HCT116 (cell line): ENCODE measurements around the gene SMIM44.

Experiments used
- POLR2A ChIP-seq: IDR thresholded peaks from 2 replicates; pipeline ENCODE4 v1.7.0; 2011; ENCODE audit warnings: borderline replicate concordance; ENCODE audit not compliant: insufficient read depth, insufficient read length; ENCODE audit errors: extremely low read depth
- RAD21 ChIP-seq: IDR thresholded peaks from 2 replicates; pipeline ENCODE4 v1.6.1; 2012; ENCODE audit warnings: low read depth, mild to moderate bottlenecking
- SP1 ChIP-seq: IDR thresholded peaks from 2 replicates; pipeline ENCODE4 v1.6.1; 2012; ENCODE audit warnings: low read depth
- TF ChIP-seq, protein P1 (sequence below), 3 experiments: fragments of 200-600 bp in 1 of 3; sonication (generic) in 1 of 3; IDR thresholded peaks in 2 of 3; conservative IDR thresholded peaks in 1 of 3; 2 replicates each; pipeline ENCODE4 v1.5.1; 2012 to 2017; ENCODE audit warnings: low read depth in 2 of 3, low read length in 2 of 3, antibody characterized with exemption in 1 of 3, borderline replicate concordance in 1 of 3, control low read depth in 1 of 3, mild to moderate bottlenecking in 1 of 3, mixed read lengths in 1 of 3, mixed run types in 1 of 3, moderate library complexity in 1 of 3; ENCODE audit not compliant: insufficient read depth in 1 of 3

DNA sequence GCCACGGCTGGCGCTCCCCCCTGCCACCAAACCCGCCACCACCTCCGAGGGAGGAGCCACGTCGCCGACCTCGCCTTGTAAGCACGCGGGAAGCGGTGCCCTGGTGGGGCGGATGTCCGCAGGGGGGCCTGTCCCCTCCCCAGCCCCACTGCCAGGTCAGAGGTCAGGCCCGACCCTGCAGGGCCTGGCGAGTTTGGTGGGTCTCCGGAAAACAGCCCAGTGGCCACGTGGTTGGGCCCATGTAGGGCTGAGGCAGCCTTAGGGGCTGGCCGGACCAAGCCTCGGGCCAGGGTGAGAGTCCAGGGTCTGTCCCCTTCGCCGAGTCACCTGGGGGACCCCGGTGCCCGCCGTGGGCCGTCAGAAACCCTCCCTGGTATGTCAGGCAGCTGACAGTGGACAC lies 29.4 kb downstream of the SMIM44 start:
- TF ChIP-seq POLR2A (no peak), RAD21 (no peak), SP1 (no peak)
- TF ChIP-seq, protein P1, sequence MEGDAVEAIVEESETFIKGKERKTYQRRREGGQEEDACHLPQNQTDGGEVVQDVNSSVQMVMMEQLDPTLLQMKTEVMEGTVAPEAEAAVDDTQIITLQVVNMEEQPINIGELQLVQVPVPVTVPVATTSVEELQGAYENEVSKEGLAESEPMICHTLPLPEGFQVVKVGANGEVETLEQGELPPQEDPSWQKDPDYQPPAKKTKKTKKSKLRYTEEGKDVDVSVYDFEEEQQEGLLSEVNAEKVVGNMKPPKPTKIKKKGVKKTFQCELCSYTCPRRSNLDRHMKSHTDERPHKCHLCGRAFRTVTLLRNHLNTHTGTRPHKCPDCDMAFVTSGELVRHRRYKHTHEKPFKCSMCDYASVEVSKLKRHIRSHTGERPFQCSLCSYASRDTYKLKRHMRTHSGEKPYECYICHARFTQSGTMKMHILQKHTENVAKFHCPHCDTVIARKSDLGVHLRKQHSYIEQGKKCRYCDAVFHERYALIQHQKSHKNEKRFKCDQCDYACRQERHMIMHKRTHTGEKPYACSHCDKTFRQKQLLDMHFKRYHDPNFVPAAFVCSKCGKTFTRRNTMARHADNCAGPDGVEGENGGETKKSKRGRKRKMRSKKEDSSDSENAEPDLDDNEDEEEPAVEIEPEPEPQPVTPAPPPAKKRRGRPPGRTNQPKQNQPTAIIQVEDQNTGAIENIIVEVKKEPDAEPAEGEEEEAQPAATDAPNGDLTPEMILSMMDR (IDR thresholded peaks at IDR 0.05 in 2 of 3, conservative IDR thresholded peaks at IDR 0.05 in 1 of 3; ENCODE audit: borderline replicate concordance in 1 of 3, insufficient read depth in 1 of 3, low read depth in 2 of 3, low read length in 2 of 3), result no peak
